IMR-90 (cell line): ENCODE results near the gene ABCA7. TPM values are rescaled to one million over a fixed set of nuclear protein-coding genes. Genes with fewer than 3 reads are reported as not detected.

ENCODE experiments used
- ATAC-seq: fragments of 200-7000 bp; cut with Tn5 transposase; 2 replicates; pipeline ENCODE4 v1.9.1; 2020; ENCODE audit warnings: low read depth, mild to moderate bottlenecking, moderate library complexity
- BruUV-seq: library from RNA; stranded (reverse); fragments of 400-500 nt; replicated peaks from 2 replicates; lab custom pipeline; 2021; lab: Mats Ljungman, UMichigan
- CTCF ChIA-PET: fragments of 300-600 bp; formaldehyde crosslinking; extraction: SDS; loops from one replicate; lab custom pipeline; 2021; ENCODE audit warnings: antibody characterized with exemption; lab: Yijun Ruan, JAX
- POLR2A ChIA-PET: fragments of 300-600 bp; sonication (Branson Sonifier 250); formaldehyde crosslinking; loops from one replicate; lab custom pipeline; 2022; ENCODE audit warnings: antibody characterized with exemption; ENCODE audit not compliant: unreplicated experiment; lab: Charles Lee
- DNase-seq: peaks from one replicate; pipeline ENCODE4 v3.0.0; 2013
- H2AFZ ChIP-seq: replicated peaks from 2 replicates; pipeline ENCODE3; 2013; ENCODE audit warnings: low read length, mild to moderate bottlenecking; ENCODE audit not compliant: poor library complexity
- H2AK5ac ChIP-seq: 2 replicates; pipeline ENCODE4 v1.6.1; 2013; ENCODE audit warnings: low read depth, low read length, inconsistent platforms
- H2AK9ac ChIP-seq: replicated peaks from 2 replicates; pipeline ENCODE3; 2013; ENCODE audit warnings: mild to moderate bottlenecking, low read depth, low read length, moderate library complexity; ENCODE audit not compliant: poor library complexity
- H2BK120ac ChIP-seq: 2 replicates; pipeline ENCODE4 v1.6.1; 2013; ENCODE audit warnings: low read depth, low read length, inconsistent platforms
- H2BK15ac ChIP-seq: 3 replicates; pipeline ENCODE4 v1.6.1; 2013; ENCODE audit warnings: low read depth, low read length, inconsistent platforms
- H2BK20ac ChIP-seq: 2 replicates; pipeline ENCODE4 v1.6.1; 2013; ENCODE audit warnings: low read depth, mild to moderate bottlenecking, inconsistent platforms, low read length, moderate library complexity
- H2BK5ac ChIP-seq: 2 replicates; pipeline ENCODE4 v1.6.1; 2013; ENCODE audit warnings: mild to moderate bottlenecking, low read depth, low read length, inconsistent platforms; ENCODE audit not compliant: poor library complexity, severe bottlenecking
- H3K14ac ChIP-seq: replicated peaks from 2 replicates; pipeline ENCODE4 v1.6.1; 2013; ENCODE audit warnings: low read depth, low read length, inconsistent platforms
- H3K18ac ChIP-seq: 2 replicates; pipeline ENCODE4 v1.6.1; 2013; ENCODE audit warnings: low read depth, low read length, control low read depth
- H3K23ac ChIP-seq: 2 replicates; pipeline ENCODE4 v1.6.1; 2013; ENCODE audit warnings: low read depth, low read length, inconsistent platforms
- H3K27ac ChIP-seq: 2 replicates; pipeline ENCODE4 v1.5.1; 2013; ENCODE audit warnings: mild to moderate bottlenecking, control low read depth, low read length; ENCODE audit not compliant: insufficient read depth
- H3K27me3 ChIP-seq: 2 replicates; pipeline ENCODE4 v1.6.1; 2013; ENCODE audit warnings: low read length; ENCODE audit not compliant: control insufficient read depth, insufficient read depth
- H3K36me3 ChIP-seq: 2 replicates; pipeline ENCODE4 v1.6.1; 2013; ENCODE audit warnings: low read length, mixed read lengths; ENCODE audit not compliant: control insufficient read depth, insufficient read depth
- H3K4ac ChIP-seq: 2 replicates; pipeline ENCODE4 v1.6.1; 2013; ENCODE audit warnings: low read depth, low read length, inconsistent platforms
- H3K4me1 ChIP-seq: 2 replicates; pipeline ENCODE4 v1.6.1; 2013; ENCODE audit warnings: low read length, mixed read lengths; ENCODE audit not compliant: control insufficient read depth, insufficient read depth
- H3K4me2 ChIP-seq: 2 replicates; pipeline ENCODE4 v1.6.1; 2013; ENCODE audit warnings: low read depth, mild to moderate bottlenecking, control low read depth, low read length, moderate library complexity
- H3K4me3 ChIP-seq: 2 replicates; pipeline ENCODE4 v1.5.1; 2013; ENCODE audit warnings: low read depth, mild to moderate bottlenecking, control low read depth, low read length, moderate library complexity; ENCODE audit not compliant: insufficient read depth
- H3K56ac ChIP-seq: 2 replicates; pipeline ENCODE4 v1.6.1; 2013; ENCODE audit warnings: low read length, inconsistent platforms; ENCODE audit not compliant: insufficient read depth; ENCODE audit errors: extremely low read depth
- H3K79me1 ChIP-seq, 2 experiments: 2 replicates each; pipeline ENCODE4 v1.6.1; 2013; ENCODE audit warnings: low read length in 2 of 2, inconsistent platforms in 1 of 2, low read depth in 1 of 2
- H3K9ac ChIP-seq: 2 replicates; pipeline ENCODE4 v1.6.1; 2013; ENCODE audit warnings: low read depth, low read length, control low read depth
- H3K9me1 ChIP-seq: 2 replicates; pipeline ENCODE4 v1.6.1; 2013; ENCODE audit warnings: low read length, inconsistent platforms; ENCODE audit not compliant: insufficient read depth
- H3K9me3 ChIP-seq: 2 replicates; pipeline ENCODE4 v1.6.1; 2013; ENCODE audit warnings: low read length; ENCODE audit not compliant: control insufficient read depth, insufficient read depth
- H4K20me1 ChIP-seq: 2 replicates; pipeline ENCODE4 v1.6.1; 2013; ENCODE audit warnings: low read length, inconsistent platforms; ENCODE audit not compliant: insufficient read depth
- H4K5ac ChIP-seq: 2 replicates; pipeline ENCODE4 v1.6.1; 2013; ENCODE audit warnings: mild to moderate bottlenecking, low read depth, low read length, control low read depth
- H4K8ac ChIP-seq, 2 experiments: 2 replicates each; pipeline ENCODE4 v1.6.1; 2013; ENCODE audit warnings: low read depth in 2 of 2, low read length in 2 of 2, control low read depth in 1 of 2, inconsistent platforms in 1 of 2
- H4K91ac ChIP-seq: 2 replicates; pipeline ENCODE4 v1.6.1; 2013; ENCODE audit warnings: low read depth, low read length, inconsistent platforms; ENCODE audit not compliant: insufficient read depth
- BHLHE40 ChIP-seq: fragments of 150-350 bp; IDR thresholded peaks from 2 replicates; pipeline ENCODE4 v1.6.1; 2016; ENCODE audit warnings: mild to moderate bottlenecking, low read depth, low read length
- CEBPB ChIP-seq: IDR thresholded peaks from 2 replicates; pipeline ENCODE4 v1.6.1; 2012; ENCODE audit warnings: low read depth, low read length, improper control_type of control experiment
- CHD1 ChIP-seq: IDR thresholded peaks from 2 replicates; pipeline ENCODE4 v1.6.1; 2012; ENCODE audit warnings: low read depth, low read length, improper control_type of control experiment
- CTCF ChIP-seq: conservative IDR thresholded peaks from 2 replicates; pipeline ENCODE4 v1.5.1; 2012; ENCODE audit warnings: mild to moderate bottlenecking, low read depth, low read length, improper control_type of control experiment
- ELK1 ChIP-seq: fragments of 150-350 bp; IDR thresholded peaks from 2 replicates; pipeline ENCODE4 v1.6.1; 2016; ENCODE audit warnings: low read depth, mild to moderate bottlenecking, low read length, moderate library complexity, borderline replicate concordance
- FOS ChIP-seq: fragments of 150-350 bp; IDR thresholded peaks from 2 replicates; pipeline ENCODE4 v1.6.1; 2016; ENCODE audit warnings: low read depth, low read length
- MAFK ChIP-seq: IDR thresholded peaks from 2 replicates; pipeline ENCODE4 v1.6.1; 2012; ENCODE audit warnings: low read depth, low read length, improper control_type of control experiment
- MAZ ChIP-seq: IDR thresholded peaks from 2 replicates; pipeline ENCODE4 v1.6.1; 2012; ENCODE audit warnings: low read depth, mild to moderate bottlenecking, low read length, improper control_type of control experiment, moderate library complexity, borderline replicate concordance
- MXI1 ChIP-seq: IDR thresholded peaks from 2 replicates; pipeline ENCODE4 v1.6.1; 2012; ENCODE audit warnings: low read depth, mild to moderate bottlenecking, low read length, moderate library complexity, borderline replicate concordance
- NFE2L2 ChIP-seq: fragments of 150-350 bp; IDR thresholded peaks from 2 replicates; pipeline ENCODE4 v1.6.1; 2016; ENCODE audit warnings: low read depth, mild to moderate bottlenecking, low read length
- POLR2A ChIP-seq: IDR thresholded peaks from 2 replicates; pipeline ENCODE4 v1.6.1; 2012; ENCODE audit warnings: mild to moderate bottlenecking, low read depth, low read length
- RAD21 ChIP-seq: IDR thresholded peaks from 2 replicates; pipeline ENCODE4 v1.6.1; 2012; ENCODE audit warnings: low read length, improper control_type of control experiment
- RCOR1 ChIP-seq: IDR thresholded peaks from 2 replicates; pipeline ENCODE4 v1.6.1; 2012; ENCODE audit warnings: mild to moderate bottlenecking, low read length, improper control_type of control experiment; ENCODE audit not compliant: insufficient replicate concordance
- RFX5 ChIP-seq: IDR thresholded peaks from 2 replicates; pipeline ENCODE4 v1.8.0; 2012; ENCODE audit warnings: low read depth, mild to moderate bottlenecking, low read length, moderate library complexity
- SMC3 ChIP-seq: fragments of 150-350 bp; IDR thresholded peaks from 2 replicates; pipeline ENCODE4 v1.6.1; 2016; ENCODE audit warnings: low read depth, mild to moderate bottlenecking, antibody characterized with exemption, low read length, moderate library complexity
- USF2 ChIP-seq: fragments of 150-350 bp; IDR thresholded peaks from 2 replicates; pipeline ENCODE4 v1.6.1; 2017; ENCODE audit warnings: mild to moderate bottlenecking, antibody characterized with exemption, low read length, low read depth
- WGBS, 2 experiments: methylation state at CpG; one replicate each; pipeline versions ENCODE4 v1.1.5 to v1.1.7; 2013; ENCODE audit warnings: missing lambda C conversion rate in 2 of 2; ENCODE audit not compliant: insufficient read length in 1 of 2; ENCODE audit errors: extremely low coverage in 2 of 2; 5-methylcytosine and 5-hydroxymethylcytosine counted together
- dilution Hi-C: fragments of 300-500 bp; cut with HindIII; formaldehyde crosslinking; loops from one replicate; pipeline ENCODE4 v1.14.3; 2018; ENCODE audit warnings: low sequenced_read_pairs; ENCODE audit not compliant: unreplicated experiment
- in situ Hi-C: fragments of 300-500 bp; cut with MboI; formaldehyde crosslinking; loops from 3 replicates; pipeline ENCODE4 v1.14.3; 2019; ENCODE audit warnings: low sequenced_read_pairs, inconsistent platforms, mixed read lengths
- intact Hi-C: fragments of 100-400 bp; cut with micrococcal nuclease; formaldehyde crosslinking; loops from 2 replicates; pipeline ENCODE4 v1.10.0; 2022
- polyA plus RNA-seq, 3 experiments: library from polyadenylated mRNA; depleted of rRNA; stranded (reverse); fragments of >200 nt; gene quantifications; 2 replicates each; pipeline ENCODE4 v1.2.3, GENCODE V29; 2012; ENCODE audit warnings: low replicate concordance in 1 of 3
- total RNA-seq: library from RNA; depleted of rRNA; stranded (reverse); fragments of >200 nt; gene quantifications from 2 replicates; pipeline ENCODE4 v1.2.3, GENCODE V29; 2012

The ABCA7 gene
- total and polyA plus RNA-seq, 2 of the 4 experiments (the other 2 are of a cell fraction), result 0.36 to 3.3 TPM

- no peak overlapping the region for H3K27ac ChIP-seq
- H2BK15ac ChIP-seq, result no peak overlapping the region
- H3K4me1 ChIP-seq, result no peaks in the 10 kb centered on the region
- no peaks in the 10 kb centered on the region for H4K20me1 ChIP-seq
- no peak overlapping the region for H4K8ac ChIP-seq
- H2AK5ac ChIP-seq, result no peak overlapping the region
- H3K14ac ChIP-seq, result no peak overlapping the region
- 56% methylated on average over 1 of the region's 3 CpGs; no CpG with 5 or more reads in 1 of the 2 experiments for WGBS, 2 experiments
- H3K23ac ChIP-seq, result no peak overlapping the region
- peaks cover 36% of the 10 kb centered on the region for H3K9me3 ChIP-seq
- ChIA-PET POLR2A (no interaction called here), CTCF (no interaction called here)
- H3K4ac ChIP-seq, result no peak overlapping the region
- intact Hi-C loops, result no loop called here
- DNase-seq (peak; percentile 67), ATAC-seq (no peak)
- H2AFZ ChIP-seq, result no peak overlapping the region
- H4K5ac ChIP-seq, result no peak overlapping the region
- no peak overlapping the region for H3K4me2 ChIP-seq
- H4K91ac ChIP-seq, result no peak overlapping the region
- H3K18ac ChIP-seq, result no peak overlapping the region
- H2BK20ac ChIP-seq, result no peak overlapping the region
- H3K4me3 ChIP-seq, result no peak overlapping the region
- H3K36me3 ChIP-seq, result peaks cover 1% of the 10 kb centered on the region; the same call in 1 of the 2 replicates
- H3K79me1 ChIP-seq, result no peaks in the 10 kb centered on the region
- in situ Hi-C loops, result no loop called here
- dilution Hi-C loops, result no loop called here
- no peaks in the 10 kb centered on the region for H3K9me1 ChIP-seq
- H2BK5ac ChIP-seq, result no peak overlapping the region
- H2BK120ac ChIP-seq, result no peak overlapping the region
- H3K56ac ChIP-seq, result no peak overlapping the region
- no peak overlapping the region for H2AK9ac ChIP-seq
- no TSS peak for BruUV-seq
- no peaks in the 10 kb centered on the region for H3K27me3 ChIP-seq
- TF ChIP-seq CTCF, result no peak
- no peak for TF ChIP-seq MAZ
- TF ChIP-seq MAFK, result no peak
- TF ChIP-seq CHD1, result no peak
- no peak for TF ChIP-seq BHLHE40
- no peak for TF ChIP-seq RFX5
- no peak for TF ChIP-seq SMC3
- TF ChIP-seq NFE2L2, result no peak
- no peak for TF ChIP-seq FOS
- TF ChIP-seq CEBPB, result no peak
- no peak for TF ChIP-seq RAD21
- no peak for TF ChIP-seq RCOR1
- TF ChIP-seq MXI1, result no peak
- TF ChIP-seq USF2, result no peak
- no peak for TF ChIP-seq POLR2A
- TF ChIP-seq ELK1, result no peak
- no peak overlapping the region for H3K9ac ChIP-seq
Observed at GRCh38 chr19:1057176-1057855, 17.4 kb downstream of the ABCA7 start.
